Keratinocyte (primary cell): ENCODE data around the gene CCL4L2. TPM values are rescaled to one million over a fixed set of nuclear protein-coding genes. Genes with fewer than 3 reads are reported as not detected.

Experiments
- DNase-seq: peaks from one replicate; pipeline ENCODE4 v3.0.0-alpha.2; 2011; ENCODE audit warnings: low read depth, missing footprints, low spot score
- FAIRE-seq: peaks from 2 replicates; lab custom pipeline; 2011; peaks lifted over from hg19 to GRCh38; lab: Jason Lieb, UNC
- H2AFZ ChIP-seq: 2 replicates; pipeline ENCODE4 v1.6.0; 2012; ENCODE audit warnings: low read length, control low read depth, inconsistent platforms; ENCODE audit not compliant: control insufficient read depth
- H3K27ac ChIP-seq: 2 replicates; pipeline ENCODE4 v1.5.1; 2011; ENCODE audit warnings: low read length; ENCODE audit not compliant: control insufficient read depth, insufficient read depth
- H3K27me3 ChIP-seq: 3 replicates; pipeline ENCODE4 v1.6.0; 2011; ENCODE audit warnings: low read length; ENCODE audit not compliant: control insufficient read depth, insufficient read depth; ENCODE audit errors: extremely low read depth
- H3K36me3 ChIP-seq, 2 experiments: 2 replicates in 1 of 2; 3 replicates in 1 of 2; pipeline ENCODE4 v1.5.1; 2011; ENCODE audit warnings: low read length in 2 of 2, mild to moderate bottlenecking in 1 of 2; ENCODE audit not compliant: control insufficient read depth in 2 of 2, insufficient read depth in 2 of 2; ENCODE audit errors: extremely low read depth in 1 of 2
- H3K4me1 ChIP-seq: 3 replicates; pipeline ENCODE4 v1.5.1; 2011; ENCODE audit warnings: low read length; ENCODE audit not compliant: control insufficient read depth, insufficient read depth; ENCODE audit errors: extremely low read depth
- H3K4me2 ChIP-seq: 3 replicates; pipeline ENCODE4 v1.6.0; 2011; ENCODE audit warnings: low read depth, low read length; ENCODE audit not compliant: control insufficient read depth, insufficient read depth; ENCODE audit errors: extremely low read depth
- H3K4me3 ChIP-seq, 3 experiments: fragments of 200-600 bp in 1 of 3; sonication (generic) in 1 of 3; 2 replicates in 2 of 3; 3 replicates in 1 of 3; pipeline ENCODE4 v1.5.1; 2011 to 2016; ENCODE audit warnings: low read length in 3 of 3, mild to moderate bottlenecking in 3 of 3, control low read depth in 2 of 3, inconsistent platforms in 1 of 3, low read depth in 1 of 3, mixed read lengths in 1 of 3, mixed run types in 1 of 3, moderate library complexity in 1 of 3; ENCODE audit not compliant: control insufficient read depth in 2 of 3, insufficient read depth in 2 of 3; ENCODE audit errors: extremely low read depth in 1 of 3
- H3K79me2 ChIP-seq: 2 replicates; pipeline ENCODE4 v1.6.0; 2012; ENCODE audit warnings: low read length; ENCODE audit not compliant: control insufficient read depth, insufficient read depth
- H3K9ac ChIP-seq: 3 replicates; pipeline ENCODE4 v1.6.0; 2011; ENCODE audit warnings: low read length; ENCODE audit not compliant: control insufficient read depth, insufficient read depth; ENCODE audit errors: extremely low read depth
- H3K9me1 ChIP-seq: 3 replicates; pipeline ENCODE4 v1.6.0; 2011; ENCODE audit warnings: low read length; ENCODE audit not compliant: control insufficient read depth, insufficient read depth; ENCODE audit errors: extremely low read depth
- H3K9me3 ChIP-seq: 2 replicates; pipeline ENCODE4 v1.5.1; 2012; ENCODE audit warnings: low read depth, low read length; ENCODE audit not compliant: control insufficient read depth
- H4K20me1 ChIP-seq: 3 replicates; pipeline ENCODE4 v1.6.0; 2011; ENCODE audit warnings: low read length; ENCODE audit not compliant: control insufficient read depth, insufficient read depth; ENCODE audit errors: extremely low read depth
- CTCF ChIP-seq, 3 experiments: IDR thresholded peaks in 1 of 3; conservative IDR thresholded peaks in 1 of 3; optimal IDR thresholded peaks in 1 of 3; 2 replicates in 2 of 3; 3 replicates in 1 of 3; pipeline versions ENCODE3 to v1.5.1; 2011; ENCODE audit warnings: low read length in 3 of 3, mild to moderate bottlenecking in 3 of 3, moderate library complexity in 2 of 3, control low read depth in 1 of 3, inconsistent platforms in 1 of 3; ENCODE audit not compliant: insufficient read depth in 2 of 3; ENCODE audit errors: extremely low read depth in 1 of 3
- EZH2 ChIP-seq: IDR thresholded peaks from one replicate; pipeline ENCODE4 v1.6.1; 2012; ENCODE audit warnings: inconsistent platforms, mild to moderate bottlenecking, low read length, moderate library complexity
- dilution Hi-C: fragments of 300-500 bp; cut with MboI; formaldehyde crosslinking; loops from one replicate; pipeline ENCODE4 v1.7.0; 2020; ENCODE audit warnings: low sequenced_read_pairs; ENCODE audit not compliant: extremely low pct_ligation_motif_present
- polyA plus RNA-seq, 5 experiments: library from polyadenylated mRNA; depleted of rRNA in 3 of 5; stranded (reverse) in 3 of 5; stranded (forward) in 1 of 5; unstranded in 1 of 5; fragments of >200 nt; gene quantifications; 1 replicate in 1 of 5; 2 replicates in 3 of 5; 3 replicates in 1 of 5; pipeline versions ENCODE4 v1.2.1 to v1.2.3, GENCODE V29; 2011 to 2012; ENCODE audit warnings: missing spikeins in 2 of 5, low read depth in 1 of 5, low replicate concordance in 1 of 5

The CCL4L2 gene
- polyA plus RNA-seq, 1 donor (not counting 4 experiments of a cell fraction or from before 2014, with no cell fraction given): not detected

GRCh38 chr17:36203335-36203734 lies 7.5 kb upstream of the CCL4L2 start:
- no peak for TF ChIP-seq EZH2
- no peak for TF ChIP-seq CTCF (optimal IDR thresholded peaks at IDR 0.05 in 1 of 3, IDR thresholded peaks at IDR 0.05 in 1 of 3, conservative IDR thresholded peaks at IDR 0.05 in 1 of 3; ENCODE audit: extremely low read depth in 1 of 3, insufficient read depth in 2 of 3, low read length in 3 of 3)
- Histone ChIP-seq H3K4me1 (no peaks in the 10 kb centered on the region), H3K9ac (no peak overlapping the region), H3K27ac (no peak overlapping the region), H2AFZ (no peak overlapping the region), H3K4me2 (no peak overlapping the region), H3K79me2 (no peaks in the 10 kb centered on the region), H3K9me3 (no peaks in the 10 kb centered on the region), H3K36me3 (no peaks in the 10 kb centered on the region), H3K4me3 (no peak overlapping the region), H4K20me1 (no peaks in the 10 kb centered on the region), H3K27me3 (no peaks in the 10 kb centered on the region), H3K9me1 (no peaks in the 10 kb centered on the region)
- DNase-seq: no peak
- dilution Hi-C loops: no loop called here
- no peak for FAIRE-seq

GRCh38 chr17:36204724-36205500 lies 6.0 kb upstream of the CCL4L2 start:
- Histone ChIP-seq H3K4me2 (no peak overlapping the region), H3K9ac (no peak overlapping the region), H2AFZ (no peak overlapping the region), H3K79me2 (no peaks in the 10 kb centered on the region), H3K36me3 (no peaks in the 10 kb centered on the region), H3K4me1 (no peaks in the 10 kb centered on the region), H3K9me3 (no peaks in the 10 kb centered on the region), H3K27me3 (no peaks in the 10 kb centered on the region), H3K9me1 (no peaks in the 10 kb centered on the region), H3K27ac (no peak overlapping the region), H3K4me3 (no peak overlapping the region), H4K20me1 (no peaks in the 10 kb centered on the region)
- no peak for FAIRE-seq
- no peak for DNase-seq
- TF ChIP-seq EZH2: no peak
- TF ChIP-seq CTCF (optimal IDR thresholded peaks at IDR 0.05 in 1 of 3, IDR thresholded peaks at IDR 0.05 in 1 of 3, conservative IDR thresholded peaks at IDR 0.05 in 1 of 3; ENCODE audit: extremely low read depth in 1 of 3, insufficient read depth in 2 of 3, low read length in 3 of 3): no peak
- dilution Hi-C loops: no loop called here
